HCT116 (cell line): ENCODE data around the gene GRK2.

Experiments used
- ATF3 ChIP-seq: IDR thresholded peaks from 2 replicates; pipeline ENCODE4 v1.6.1; 2012
- MAX ChIP-seq: IDR thresholded peaks from 2 replicates; pipeline ENCODE4 v1.6.1; 2012
- YY1 ChIP-seq: IDR thresholded peaks from 2 replicates; pipeline ENCODE4 v1.6.1; 2011; ENCODE audit warnings: low read length, low read depth, moderate library complexity, mild to moderate bottlenecking; ENCODE audit not compliant: insufficient replicate concordance; ENCODE audit errors: extremely low read depth

GRCh38 chr11:67237574-67237973 lies 28.7 kb upstream of the GRK2 start:
- TF ChIP-seq ATF3 (no peak), MAX (no peak), YY1 (no peak)
